ENCODE data around the gene NGF.

The NGF gene

GRCh38 chr1:115283249-115283648 lies 54.8 kb downstream of the NGF start:
- DNase-seq (ENCODE audit: low read depth, low spot score) = no peak

- DNase-seq (ENCODE audit: low read depth, low spot score) = no peak
Measured at GRCh38 chr1:115282807-115283208, 55.2 kb downstream of the NGF start.

GRCh38 chr1:115281143-115281542 lies 56.9 kb downstream of the NGF start:
- DNase-seq (ENCODE audit: low read depth, low spot score) = no peak

GRCh38 chr1:115280064-115280463 lies 58.0 kb downstream of the NGF start:
- no peak for DNase-seq (ENCODE audit: low read depth, low spot score)

DNA sequence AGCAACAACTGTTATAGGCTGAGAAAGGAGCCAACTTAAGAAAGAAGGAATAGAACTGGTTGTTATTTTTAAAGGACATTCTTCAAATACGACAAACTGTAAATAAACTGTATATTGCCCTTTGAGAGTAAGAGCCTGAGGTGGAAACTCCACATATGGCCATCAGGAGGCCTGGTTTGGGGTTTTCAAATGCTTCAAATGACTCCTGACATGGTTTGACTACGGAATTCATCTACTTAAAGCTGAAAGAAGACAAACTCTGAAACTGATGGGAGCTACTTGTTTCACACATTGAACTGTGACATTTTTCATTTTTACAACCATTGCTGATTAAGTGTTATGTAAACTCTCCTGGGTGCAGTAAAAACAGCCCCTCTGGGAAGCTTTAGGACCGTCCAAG lies 59.8 kb downstream of the NGF start:
- DNase-seq (ENCODE audit: low read depth, low spot score) = no peak

- no peak for DNase-seq (ENCODE audit: low read depth, low spot score)
Measured at GRCh38 chr1:115277276-115277675, 60.8 kb downstream of the NGF start.

- DNase-seq (ENCODE audit: low read depth, low spot score) = no peak
Measured at GRCh38 chr1:115275216-115275615, 62.8 kb downstream of the NGF start.

DNA sequence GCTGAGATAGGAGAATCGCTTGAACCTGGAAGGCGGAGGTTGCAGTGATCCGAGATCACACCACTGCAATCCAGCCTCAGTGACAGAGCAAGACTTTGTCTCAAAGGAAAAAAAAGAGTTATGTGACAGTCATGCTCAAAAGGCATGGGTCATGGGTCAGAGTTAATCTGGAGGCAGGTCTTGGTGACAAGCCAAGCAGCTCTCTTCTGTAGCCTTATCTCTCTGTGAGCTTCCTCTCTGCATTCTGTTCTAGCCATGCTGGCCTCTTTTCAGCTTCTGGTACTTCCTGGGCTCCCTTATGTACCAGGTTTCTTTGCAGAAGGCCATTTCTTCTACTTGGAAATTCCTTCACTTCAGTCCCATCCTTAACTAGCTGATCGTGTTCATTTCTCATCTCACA lies 63.6 kb downstream of the NGF start:
- no peak for DNase-seq (ENCODE audit: low read depth, low spot score)

- no peak for DNase-seq (ENCODE audit: low read depth, low spot score)
Measured at GRCh38 chr1:115266729-115267421, 71.2 kb downstream of the NGF start.

DNA sequence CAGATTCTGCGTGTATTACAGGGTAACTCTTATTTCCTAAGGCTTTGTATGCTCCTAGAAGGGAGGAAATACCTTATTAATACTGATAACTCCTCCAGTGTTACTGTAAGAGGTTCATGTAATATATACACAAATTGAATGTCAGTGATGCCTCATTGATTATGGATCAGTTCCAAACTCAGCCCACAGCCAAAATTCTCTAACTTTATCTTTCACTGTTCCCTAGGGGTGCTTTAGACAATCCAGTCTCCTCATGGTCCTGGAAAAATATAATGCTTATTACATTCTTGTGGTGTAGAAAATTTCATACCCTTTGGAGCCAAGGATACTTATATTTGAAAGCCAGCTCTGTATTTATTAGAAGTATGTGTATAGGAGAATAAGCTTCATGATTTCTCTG lies 73.0 kb downstream of the NGF start:
- no peak for DNase-seq (ENCODE audit: low read depth, low spot score)

DNA sequence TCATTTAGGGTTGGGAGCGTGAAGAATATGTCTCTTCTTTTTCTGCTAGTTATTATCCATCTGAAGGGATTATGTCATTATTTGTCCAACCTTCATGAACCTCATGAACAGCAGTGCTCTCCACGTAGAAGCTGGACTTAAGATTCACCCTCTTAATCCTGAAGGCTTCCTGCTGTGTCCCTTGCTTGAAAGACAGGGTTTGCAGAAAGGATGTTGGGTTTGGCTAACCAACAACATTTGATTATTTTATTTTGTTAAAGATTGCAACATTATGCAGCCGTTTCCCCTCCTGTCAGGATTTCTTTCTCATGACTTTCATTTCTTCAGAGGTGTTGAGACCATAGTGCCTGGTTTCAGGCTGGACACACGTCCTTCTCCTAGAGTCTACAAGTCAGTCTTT lies 75.2 kb downstream of the NGF start:
- DNase-seq (ENCODE audit: low read depth, low spot score) = no peak

GRCh38 chr1:115261496-115261895 lies 76.6 kb downstream of the NGF start:
- DNase-seq (ENCODE audit: low read depth, low spot score) = no peak

DNA sequence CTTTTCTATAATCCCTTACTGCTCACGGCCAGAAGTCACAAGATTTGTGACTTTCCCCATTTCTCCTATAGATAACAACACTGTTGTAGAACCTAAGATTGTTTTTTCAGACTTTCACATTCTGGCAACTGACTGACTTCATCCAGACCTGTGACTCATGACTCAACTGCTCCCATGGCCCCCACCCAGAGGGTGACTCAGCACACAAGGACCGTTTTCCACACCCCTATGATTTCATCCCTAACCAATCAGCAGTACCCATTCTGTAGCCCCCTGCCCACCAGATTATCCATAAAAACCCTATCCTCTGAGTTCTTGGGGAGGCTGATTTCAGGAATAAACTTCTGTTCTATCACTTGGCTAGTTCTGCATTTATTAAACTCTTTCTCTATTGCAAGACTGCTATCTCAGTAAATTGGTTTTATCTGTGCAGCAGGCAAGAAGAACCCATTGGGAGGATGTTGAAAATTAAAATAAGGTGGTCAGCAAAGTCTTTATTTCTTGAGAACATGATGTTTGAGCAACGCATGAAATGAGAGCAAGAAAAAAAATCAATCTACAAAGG lies 79.7 kb downstream of the NGF start:
- DNase-seq (ENCODE audit: low read depth, low spot score) = no peak

GRCh38 chr1:115257591-115257990 lies 80.5 kb downstream of the NGF start:
- no peak for DNase-seq (ENCODE audit: low read depth, low spot score)

GRCh38 chr1:115255154-115255553 lies 82.9 kb downstream of the NGF start:
- DNase-seq (ENCODE audit: low read depth, low spot score) = no peak

DNA sequence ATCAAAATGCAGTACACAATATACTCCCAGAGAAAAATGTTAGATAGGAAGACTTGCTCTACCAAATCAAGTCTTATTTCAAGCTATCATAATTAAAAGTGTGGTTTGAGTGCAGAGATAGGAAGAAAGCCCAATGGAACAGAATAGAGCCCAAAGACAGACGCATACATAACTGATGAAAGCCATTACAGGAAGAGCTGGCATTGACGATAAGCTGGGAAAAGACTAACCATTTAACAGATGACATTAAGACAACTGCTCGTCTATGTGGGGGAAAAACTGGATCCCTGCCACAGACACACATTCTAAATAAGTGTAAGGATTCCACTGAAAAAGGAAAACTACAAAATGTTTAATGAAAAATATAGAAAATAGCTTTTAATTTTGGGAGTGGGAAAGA lies 85.5 kb downstream of the NGF start:
- DNase-seq (ENCODE audit: low read depth, low spot score) = no peak

GRCh38 chr1:115251856-115252255 lies 86.2 kb downstream of the NGF start:
- no peak for DNase-seq (ENCODE audit: low read depth, low spot score)

DNA sequence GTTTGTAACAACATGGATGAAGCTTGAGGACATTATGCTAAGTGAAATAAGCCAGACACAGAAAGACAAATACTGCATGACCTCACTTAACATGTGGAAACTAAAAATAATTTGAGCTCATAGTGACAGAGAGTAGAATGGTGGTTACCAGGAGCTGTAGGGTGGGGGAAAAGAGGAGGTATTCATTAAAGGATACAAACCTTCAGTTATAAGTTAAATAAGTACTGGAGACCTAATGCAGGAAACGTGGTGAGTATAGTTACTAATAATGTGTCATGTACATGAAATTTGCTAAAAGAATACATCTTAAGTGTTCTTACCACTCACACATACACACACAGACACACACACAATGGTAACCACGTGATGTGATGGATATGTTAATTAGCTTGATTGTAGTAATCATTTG lies 86.7 kb downstream of the NGF start:
- DNase-seq (ENCODE audit: low read depth, low spot score) = no peak

- no peak for DNase-seq (ENCODE audit: low read depth, low spot score)
Measured at GRCh38 chr1:115246526-115246925, 91.5 kb downstream of the NGF start.

- DNase-seq (ENCODE audit: low read depth, low spot score) = no peak
Measured at GRCh38 chr1:115245227-115245626, 92.8 kb downstream of the NGF start.

DNA sequence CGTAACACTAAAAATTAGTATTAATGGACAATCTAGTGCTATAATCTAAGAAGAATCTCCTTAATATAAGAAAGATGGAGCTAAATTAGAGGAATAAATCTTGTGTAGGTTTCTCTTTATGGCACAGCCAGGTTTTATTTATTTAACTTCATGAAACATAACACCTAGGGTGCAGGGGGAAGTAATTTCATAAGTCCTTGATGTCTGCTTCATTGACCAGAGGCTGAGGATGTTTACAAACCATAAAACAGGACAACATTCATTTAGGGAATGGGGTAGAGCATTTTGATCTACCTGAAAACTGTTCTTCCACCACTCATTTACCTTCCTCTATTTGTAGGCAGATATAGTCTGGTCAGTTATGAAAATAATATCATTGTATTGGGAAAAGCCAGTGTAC lies 95.5 kb downstream of the NGF start:
- no peak for DNase-seq (ENCODE audit: low read depth, low spot score)

DNA sequence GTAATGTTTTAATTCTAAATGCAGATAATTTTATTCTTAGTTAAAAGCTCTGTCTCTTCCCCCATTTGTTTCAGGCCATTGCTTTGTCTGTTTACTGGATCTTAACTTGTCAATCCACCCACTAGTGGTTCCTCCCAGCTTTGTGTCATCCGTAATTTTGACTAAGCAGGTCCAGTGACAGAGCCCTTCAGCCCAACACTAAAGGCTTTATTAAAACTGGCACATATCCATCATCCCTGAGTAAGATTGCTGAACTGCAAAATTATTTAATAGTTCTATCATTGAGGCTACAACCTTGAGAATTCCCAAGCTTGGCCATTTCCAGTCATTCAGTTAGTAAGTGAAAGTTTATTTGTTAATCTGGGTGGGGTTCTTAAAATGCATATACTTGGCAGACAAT lies 96.7 kb downstream of the NGF start:
- DNase-seq (ENCODE audit: low read depth, low spot score) = no peak

DNA sequence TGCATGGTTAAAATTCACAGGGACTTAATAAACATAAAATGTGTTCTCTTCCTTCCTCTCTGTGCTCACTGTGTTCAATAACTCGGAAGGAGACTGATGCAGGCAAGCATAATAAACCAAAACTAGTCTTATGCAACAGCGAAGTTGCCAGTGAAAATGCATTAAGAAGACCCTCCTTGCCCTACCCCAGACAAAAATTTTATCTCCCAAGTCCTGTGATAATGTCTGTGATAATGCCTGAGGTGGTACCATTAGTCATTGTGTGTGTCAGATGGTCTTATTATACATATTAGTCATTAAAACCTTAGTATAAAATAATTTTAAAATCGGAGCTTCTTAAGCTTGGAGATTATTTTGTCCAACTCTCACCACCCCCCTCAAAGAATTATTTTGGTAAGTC lies 97.8 kb downstream of the NGF start:
- no peak for DNase-seq (ENCODE audit: low read depth, low spot score)

- DNase-seq (ENCODE audit: low read depth, low spot score) = no peak
Measured at GRCh38 chr1:115239426-115239825, 98.6 kb downstream of the NGF start.
